WTC11 (cell line): ENCODE results near the gene LDLRAD4. TPM values are rescaled to one million over a fixed set of nuclear protein-coding genes. Genes with fewer than 3 reads are reported as not detected.

Source experiments
- ATAC-seq: fragments of 200-7000 bp; cut with Tn5 transposase; 2 replicates; pipeline ENCODE4 v1.10.0; 2021; ENCODE audit warnings: mild to moderate bottlenecking, moderate library complexity
- CTCF ChIA-PET: fragments of 300-600 bp; sonication (Branson Sonifier 250); formaldehyde crosslinking; loops from one replicate; lab custom pipeline; 2021; ENCODE audit warnings: antibody characterized with exemption; lab: Charles Lee
- POLR2A ChIA-PET: fragments of 350-600 bp; sonication (Branson Sonifier 250); formaldehyde crosslinking; loops from one replicate; lab custom pipeline; 2021; ENCODE audit warnings: antibody characterized with exemption; lab: Charles Lee
- DNase-seq: peaks from one replicate; pipeline ENCODE4 v3.0.0; 2021; ENCODE audit warnings: low spot score
- H3K27ac Mint-ChIP-seq: 2 replicates; pipeline ENCODE4 v1.8.0; 2021; ENCODE audit warnings: mixed read lengths
- H3K27me3 Mint-ChIP-seq: 2 replicates; pipeline ENCODE4 v1.8.0; 2021; ENCODE audit warnings: low read depth, mild to moderate bottlenecking, moderate library complexity, mixed read lengths
- H3K36me3 Mint-ChIP-seq: 2 replicates; pipeline ENCODE4 v1.8.0; 2021; ENCODE audit warnings: mixed read lengths
- H3K4me1 Mint-ChIP-seq: 2 replicates; pipeline ENCODE4 v1.8.0; 2022; ENCODE audit warnings: mixed read lengths
- H3K4me3 Mint-ChIP-seq: 2 replicates; pipeline ENCODE4 v1.8.0; 2021; ENCODE audit warnings: mild to moderate bottlenecking, moderate library complexity, mixed read lengths
- H3K9me3 Mint-ChIP-seq: 2 replicates; pipeline ENCODE4 v1.8.0; 2021; ENCODE audit warnings: mixed read lengths
- ATF1 ChIP-seq: sonication (generic); formaldehyde crosslinking; IDR thresholded peaks from 2 replicates; pipeline ENCODE4 v1.8.1; 2023; ENCODE audit warnings: mild to moderate bottlenecking, moderate library complexity, missing genetic modification reagents
- CBFB ChIP-seq: sonication (generic); formaldehyde crosslinking; IDR thresholded peaks from 2 replicates; pipeline ENCODE4 v1.8.1; 2022; ENCODE audit warnings: mild to moderate bottlenecking, low read depth, missing genetic modification reagents
- FOXK1 ChIP-seq: sonication (generic); formaldehyde crosslinking; IDR thresholded peaks from 2 replicates; pipeline ENCODE4 v1.8.0; 2022; ENCODE audit warnings: mild to moderate bottlenecking, moderate library complexity, missing genetic modification reagents
- GRHL2 ChIP-seq: fragments of 250-450 bp; sonication (Bioruptor Pico); IDR thresholded peaks from 2 replicates; pipeline ENCODE4 v1.8.0; 2022; ENCODE audit warnings: mild to moderate bottlenecking, moderate library complexity; ENCODE audit not compliant: insufficient replicate concordance, severe bottlenecking
- GTF2I ChIP-seq: fragments of 250-450 bp; sonication (Bioruptor Pico); conservative IDR thresholded peaks from 2 replicates; pipeline ENCODE4 v1.4.0; 2021; ENCODE audit warnings: mild to moderate bottlenecking
- OVOL2 ChIP-seq: fragments of 250-450 bp; sonication (Bioruptor Pico); IDR thresholded peaks from 2 replicates; pipeline ENCODE4 v1.9.0; 2021; ENCODE audit warnings: mild to moderate bottlenecking, borderline replicate concordance
- SP1 ChIP-seq: sonication (generic); formaldehyde crosslinking; conservative IDR thresholded peaks from 2 replicates; pipeline ENCODE4 v1.8.1; 2022; ENCODE audit warnings: missing genetic modification reagents
- ZBTB21 ChIP-seq: sonication (generic); formaldehyde crosslinking; IDR thresholded peaks from 2 replicates; pipeline ENCODE4 v1.8.1; 2023; ENCODE audit warnings: mild to moderate bottlenecking, missing genetic modification reagents, borderline replicate concordance
- ZNF232 ChIP-seq: sonication (generic); formaldehyde crosslinking; IDR thresholded peaks from 2 replicates; pipeline ENCODE4 v1.8.0; 2022; ENCODE audit warnings: mild to moderate bottlenecking, missing genetic modification reagents
- ZNF317 ChIP-seq: sonication (generic); formaldehyde crosslinking; IDR thresholded peaks from 2 replicates; pipeline ENCODE4 v1.8.1; 2023; ENCODE audit warnings: low read depth, mild to moderate bottlenecking, moderate library complexity, missing genetic modification reagents, borderline replicate concordance
- ZNF423 ChIP-seq: fragments of 250-450 bp; sonication (Bioruptor Pico); IDR thresholded peaks from 2 replicates; pipeline ENCODE4 v2.1.2; 2022; ENCODE audit warnings: mild to moderate bottlenecking, moderate library complexity
- ZNF671 ChIP-seq: fragments of 250-450 bp; sonication (Bioruptor Pico); IDR thresholded peaks from 2 replicates; pipeline ENCODE4 v1.8.0; 2021; ENCODE audit warnings: mild to moderate bottlenecking
- total RNA-seq: library from RNA; stranded (reverse); gene quantifications from 3 replicates; pipeline ENCODE4 v1.2.3, GENCODE V29; 2021
- TF ChIP-seq, protein P1 (sequence below): sonication (generic); formaldehyde crosslinking; IDR thresholded peaks from 2 replicates; pipeline ENCODE4 v1.8.0; 2022; ENCODE audit warnings: missing genetic modification reagents
- TF ChIP-seq, protein P2 (sequence below): sonication (generic); formaldehyde crosslinking; conservative IDR thresholded peaks from 2 replicates; pipeline ENCODE4 v1.8.1; 2022; ENCODE audit warnings: mild to moderate bottlenecking, missing genetic modification reagents
- TF ChIP-seq, protein P3 (sequence below): sonication (generic); formaldehyde crosslinking; IDR thresholded peaks from 2 replicates; pipeline ENCODE4 v1.8.1; 2023; ENCODE audit warnings: mild to moderate bottlenecking, missing genetic modification reagents
- TF ChIP-seq, protein P4 (sequence below): fragments of 250-450 bp; sonication (Bioruptor Pico); conservative IDR thresholded peaks from 2 replicates; pipeline ENCODE4 v1.9.0; 2021; ENCODE audit warnings: mild to moderate bottlenecking
- TF ChIP-seq, protein P5 (sequence below): fragments of 250-450 bp; sonication (Bioruptor Pico); IDR thresholded peaks from 2 replicates; pipeline ENCODE4 v1.8.0; 2021; ENCODE audit warnings: mild to moderate bottlenecking
- TF ChIP-seq, protein P6 (sequence below): sonication (generic); formaldehyde crosslinking; conservative IDR thresholded peaks from 2 replicates; pipeline ENCODE4 v1.8.1; 2023; ENCODE audit warnings: mild to moderate bottlenecking, low read depth, missing genetic modification reagents, moderate library complexity
- TF ChIP-seq, protein P7 (sequence below): sonication (generic); formaldehyde crosslinking; IDR thresholded peaks from 2 replicates; pipeline ENCODE4 v1.8.0; 2022; ENCODE audit warnings: mild to moderate bottlenecking, missing genetic modification reagents

Gene LDLRAD4
- total RNA-seq, 1 experiment from 2014 or later = 6.2 TPM

DNA sequence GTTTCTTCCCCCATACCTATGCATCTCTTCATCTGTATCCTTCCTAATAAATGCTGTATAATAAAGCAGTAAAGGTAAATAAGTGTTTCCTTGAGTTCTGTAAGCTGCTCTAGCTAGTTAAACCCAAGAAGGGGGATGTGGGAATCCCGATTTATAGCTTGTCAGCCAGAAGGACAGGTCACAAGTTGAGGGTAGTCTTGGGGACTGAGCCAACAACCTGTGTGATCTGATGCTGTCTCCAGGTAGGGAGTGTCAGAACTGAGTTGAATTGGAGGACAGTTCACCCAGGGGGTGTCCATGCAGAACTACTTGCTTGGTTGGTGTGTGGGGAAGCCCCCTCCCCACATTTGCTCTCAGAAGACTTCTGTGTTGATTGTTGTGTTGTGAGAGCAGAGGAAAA is 112.4 kb downstream of the LDLRAD4 start (continued):
- TF ChIP-seq, protein P1, sequence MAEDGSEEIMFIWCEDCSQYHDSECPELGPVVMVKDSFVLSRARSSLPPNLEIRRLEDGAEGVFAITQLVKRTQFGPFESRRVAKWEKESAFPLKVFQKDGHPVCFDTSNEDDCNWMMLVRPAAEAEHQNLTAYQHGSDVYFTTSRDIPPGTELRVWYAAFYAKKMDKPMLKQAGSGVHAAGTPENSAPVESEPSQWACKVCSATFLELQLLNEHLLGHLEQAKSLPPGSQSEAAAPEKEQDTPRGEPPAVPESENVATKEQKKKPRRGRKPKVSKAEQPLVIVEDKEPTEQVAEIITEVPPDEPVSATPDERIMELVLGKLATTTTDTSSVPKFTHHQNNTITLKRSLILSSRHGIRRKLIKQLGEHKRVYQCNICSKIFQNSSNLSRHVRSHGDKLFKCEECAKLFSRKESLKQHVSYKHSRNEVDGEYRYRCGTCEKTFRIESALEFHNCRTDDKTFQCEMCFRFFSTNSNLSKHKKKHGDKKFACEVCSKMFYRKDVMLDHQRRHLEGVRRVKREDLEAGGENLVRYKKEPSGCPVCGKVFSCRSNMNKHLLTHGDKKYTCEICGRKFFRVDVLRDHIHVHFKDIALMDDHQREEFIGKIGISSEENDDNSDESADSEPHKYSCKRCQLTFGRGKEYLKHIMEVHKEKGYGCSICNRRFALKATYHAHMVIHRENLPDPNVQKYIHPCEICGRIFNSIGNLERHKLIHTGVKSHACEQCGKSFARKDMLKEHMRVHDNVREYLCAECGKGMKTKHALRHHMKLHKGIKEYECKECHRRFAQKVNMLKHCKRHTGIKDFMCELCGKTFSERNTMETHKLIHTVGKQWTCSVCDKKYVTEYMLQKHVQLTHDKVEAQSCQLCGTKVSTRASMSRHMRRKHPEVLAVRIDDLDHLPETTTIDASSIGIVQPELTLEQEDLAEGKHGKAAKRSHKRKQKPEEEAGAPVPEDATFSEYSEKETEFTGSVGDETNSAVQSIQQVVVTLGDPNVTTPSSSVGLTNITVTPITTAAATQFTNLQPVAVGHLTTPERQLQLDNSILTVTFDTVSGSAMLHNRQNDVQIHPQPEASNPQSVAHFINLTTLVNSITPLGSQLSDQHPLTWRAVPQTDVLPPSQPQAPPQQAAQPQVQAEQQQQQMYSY (CRISPR knock-in tag) = no peak

DNA sequence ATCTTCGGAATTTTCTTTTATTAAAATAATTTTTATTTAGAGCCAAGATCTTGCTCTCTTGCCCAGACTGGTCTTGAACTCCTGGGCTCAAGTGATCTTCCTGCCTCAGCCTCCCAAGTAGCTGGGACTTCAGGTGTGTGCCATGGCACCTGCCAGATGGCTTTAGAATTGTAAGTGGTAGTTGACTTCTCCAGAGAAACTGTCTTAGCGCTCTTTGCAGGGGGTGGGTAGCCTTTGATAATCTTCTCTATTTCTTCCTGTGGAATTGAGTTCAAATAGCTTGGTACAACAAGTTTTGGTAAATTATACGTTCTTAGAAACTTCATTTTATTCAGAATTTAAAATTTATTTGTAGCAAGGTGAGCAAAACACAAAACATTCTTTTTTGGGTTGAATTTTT is 113.3 kb downstream of the LDLRAD4 start:
- TF ChIP-seq, protein P2, sequence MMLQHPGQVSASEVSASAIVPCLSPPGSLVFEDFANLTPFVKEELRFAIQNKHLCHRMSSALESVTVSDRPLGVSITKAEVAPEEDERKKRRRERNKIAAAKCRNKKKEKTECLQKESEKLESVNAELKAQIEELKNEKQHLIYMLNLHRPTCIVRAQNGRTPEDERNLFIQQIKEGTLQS = no peak
- TF ChIP-seq ZNF317 (CRISPR knock-in tag) = no peak
- no peak for TF ChIP-seq CBFB (CRISPR knock-in tag)
- TF ChIP-seq GRHL2 (CRISPR knock-in tag) = no peak
- TF ChIP-seq, protein P3, sequence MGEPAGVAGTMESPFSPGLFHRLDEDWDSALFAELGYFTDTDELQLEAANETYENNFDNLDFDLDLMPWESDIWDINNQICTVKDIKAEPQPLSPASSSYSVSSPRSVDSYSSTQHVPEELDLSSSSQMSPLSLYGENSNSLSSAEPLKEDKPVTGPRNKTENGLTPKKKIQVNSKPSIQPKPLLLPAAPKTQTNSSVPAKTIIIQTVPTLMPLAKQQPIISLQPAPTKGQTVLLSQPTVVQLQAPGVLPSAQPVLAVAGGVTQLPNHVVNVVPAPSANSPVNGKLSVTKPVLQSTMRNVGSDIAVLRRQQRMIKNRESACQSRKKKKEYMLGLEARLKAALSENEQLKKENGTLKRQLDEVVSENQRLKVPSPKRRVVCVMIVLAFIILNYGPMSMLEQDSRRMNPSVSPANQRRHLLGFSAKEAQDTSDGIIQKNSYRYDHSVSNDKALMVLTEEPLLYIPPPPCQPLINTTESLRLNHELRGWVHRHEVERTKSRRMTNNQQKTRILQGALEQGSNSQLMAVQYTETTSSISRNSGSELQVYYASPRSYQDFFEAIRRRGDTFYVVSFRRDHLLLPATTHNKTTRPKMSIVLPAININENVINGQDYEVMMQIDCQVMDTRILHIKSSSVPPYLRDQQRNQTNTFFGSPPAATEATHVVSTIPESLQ = no peak
- TF ChIP-seq OVOL2 (CRISPR knock-in tag) = no peak
- TF ChIP-seq, protein P4, sequence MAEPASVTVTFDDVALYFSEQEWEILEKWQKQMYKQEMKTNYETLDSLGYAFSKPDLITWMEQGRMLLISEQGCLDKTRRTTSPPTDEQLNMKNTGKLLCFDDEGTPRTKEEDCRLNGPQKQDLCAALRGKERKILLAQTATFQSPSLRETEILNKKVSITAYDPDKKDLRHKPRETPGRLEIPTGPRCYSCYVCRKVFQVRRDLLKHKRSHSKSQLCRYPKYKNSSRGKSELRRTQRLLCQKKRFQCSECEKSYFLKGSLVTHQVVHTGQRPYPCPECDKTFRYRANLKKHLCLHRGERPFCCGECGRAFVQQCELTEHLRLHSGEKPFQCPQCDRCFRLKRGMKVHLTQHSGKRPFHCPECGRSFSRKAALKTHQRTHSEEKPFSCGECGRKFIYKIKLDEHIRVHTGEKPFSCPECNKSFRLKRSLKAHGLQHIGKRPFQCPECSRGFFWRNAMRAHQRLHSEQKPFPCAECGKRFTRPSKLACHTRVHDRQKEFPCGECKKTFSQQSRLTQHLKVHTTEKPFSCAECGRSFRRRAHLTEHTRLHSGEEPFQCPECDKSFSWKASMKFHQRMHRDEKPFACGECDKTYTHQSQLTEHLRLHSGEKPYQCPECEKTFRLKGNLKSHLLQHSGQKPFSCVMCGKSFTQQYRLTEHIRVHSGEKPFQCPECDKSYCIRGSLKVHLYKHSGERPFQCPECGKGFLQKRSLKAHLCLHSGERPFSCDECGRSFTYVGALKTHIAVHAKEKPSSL = no peak
- TF ChIP-seq, protein P5, sequence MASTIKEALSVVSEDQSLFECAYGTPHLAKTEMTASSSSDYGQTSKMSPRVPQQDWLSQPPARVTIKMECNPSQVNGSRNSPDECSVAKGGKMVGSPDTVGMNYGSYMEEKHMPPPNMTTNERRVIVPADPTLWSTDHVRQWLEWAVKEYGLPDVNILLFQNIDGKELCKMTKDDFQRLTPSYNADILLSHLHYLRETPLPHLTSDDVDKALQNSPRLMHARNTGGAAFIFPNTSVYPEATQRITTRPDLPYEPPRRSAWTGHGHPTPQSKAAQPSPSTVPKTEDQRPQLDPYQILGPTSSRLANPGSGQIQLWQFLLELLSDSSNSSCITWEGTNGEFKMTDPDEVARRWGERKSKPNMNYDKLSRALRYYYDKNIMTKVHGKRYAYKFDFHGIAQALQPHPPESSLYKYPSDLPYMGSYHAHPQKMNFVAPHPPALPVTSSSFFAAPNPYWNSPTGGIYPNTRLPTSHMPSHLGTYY (CRISPR knock-in tag) = no peak
- TF ChIP-seq ZNF423 (CRISPR knock-in tag) = no peak
- no peak for TF ChIP-seq ZNF671 (CRISPR knock-in tag)
- TF ChIP-seq ZNF232 = no peak
- TF ChIP-seq, protein P6, sequence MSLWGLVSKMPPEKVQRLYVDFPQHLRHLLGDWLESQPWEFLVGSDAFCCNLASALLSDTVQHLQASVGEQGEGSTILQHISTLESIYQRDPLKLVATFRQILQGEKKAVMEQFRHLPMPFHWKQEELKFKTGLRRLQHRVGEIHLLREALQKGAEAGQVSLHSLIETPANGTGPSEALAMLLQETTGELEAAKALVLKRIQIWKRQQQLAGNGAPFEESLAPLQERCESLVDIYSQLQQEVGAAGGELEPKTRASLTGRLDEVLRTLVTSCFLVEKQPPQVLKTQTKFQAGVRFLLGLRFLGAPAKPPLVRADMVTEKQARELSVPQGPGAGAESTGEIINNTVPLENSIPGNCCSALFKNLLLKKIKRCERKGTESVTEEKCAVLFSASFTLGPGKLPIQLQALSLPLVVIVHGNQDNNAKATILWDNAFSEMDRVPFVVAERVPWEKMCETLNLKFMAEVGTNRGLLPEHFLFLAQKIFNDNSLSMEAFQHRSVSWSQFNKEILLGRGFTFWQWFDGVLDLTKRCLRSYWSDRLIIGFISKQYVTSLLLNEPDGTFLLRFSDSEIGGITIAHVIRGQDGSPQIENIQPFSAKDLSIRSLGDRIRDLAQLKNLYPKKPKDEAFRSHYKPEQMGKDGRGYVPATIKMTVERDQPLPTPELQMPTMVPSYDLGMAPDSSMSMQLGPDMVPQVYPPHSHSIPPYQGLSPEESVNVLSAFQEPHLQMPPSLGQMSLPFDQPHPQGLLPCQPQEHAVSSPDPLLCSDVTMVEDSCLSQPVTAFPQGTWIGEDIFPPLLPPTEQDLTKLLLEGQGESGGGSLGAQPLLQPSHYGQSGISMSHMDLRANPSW (CRISPR knock-in tag) = no peak
- TF ChIP-seq ATF1 (CRISPR knock-in tag) = no peak
- TF ChIP-seq, protein P7, sequence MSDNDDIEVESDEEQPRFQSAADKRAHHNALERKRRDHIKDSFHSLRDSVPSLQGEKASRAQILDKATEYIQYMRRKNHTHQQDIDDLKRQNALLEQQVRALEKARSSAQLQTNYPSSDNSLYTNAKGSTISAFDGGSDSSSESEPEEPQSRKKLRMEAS (CRISPR knock-in tag) = no peak
- TF ChIP-seq ZBTB21 (CRISPR knock-in tag) = no peak
- no peak for TF ChIP-seq SP1 (CRISPR knock-in tag)
- no peak for TF ChIP-seq FOXK1 (CRISPR knock-in tag)
- no peak for TF ChIP-seq GTF2I (CRISPR knock-in tag)
- Mint-ChIP-seq H3K36me3 (peaks cover 12% of the 10 kb centered on the region), H3K27me3 (no peaks in the 10 kb centered on the region), H3K4me1 (peaks cover 12% of the 10 kb centered on the region), H3K9me3 (peaks cover 39% of the 10 kb centered on the region), H3K27ac (no peak overlapping the region), H3K4me3 (no peak overlapping the region)
- no peak for DNase-seq
- CTCF ChIA-PET = no interaction called here
- ATAC-seq = no peak
- POLR2A ChIA-PET = no interaction called here
